ENCODE results near the gene FAM184A.

DNA sequence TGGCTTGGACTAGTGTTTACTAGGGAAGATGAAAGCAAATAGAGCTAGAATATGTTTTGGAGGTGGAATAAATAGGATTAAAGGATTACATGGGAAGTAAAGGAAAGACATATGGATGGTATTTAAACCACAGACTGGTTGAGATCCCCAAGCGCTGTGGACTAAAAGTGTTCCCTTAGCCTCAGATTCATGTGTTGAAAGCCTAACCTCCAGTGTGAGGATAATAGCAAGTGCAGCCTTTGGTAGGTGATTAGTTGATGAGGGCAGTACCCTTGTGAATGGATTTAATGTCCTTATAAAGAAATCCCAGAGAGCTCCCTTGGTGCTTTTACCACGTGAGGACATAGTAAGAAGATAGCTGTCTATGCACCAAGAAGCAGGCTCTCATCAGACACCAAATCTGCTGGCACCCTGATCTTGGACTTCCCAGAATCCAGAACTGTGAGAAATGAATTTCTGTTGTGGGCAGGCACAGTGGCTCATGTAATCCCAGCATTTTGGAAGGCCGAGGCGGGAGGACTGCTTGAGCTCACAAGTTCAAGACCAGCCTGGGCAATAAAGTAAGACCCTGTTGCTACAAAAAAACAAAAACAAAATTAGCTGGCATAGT lies 86.2 kb downstream of the FAM184A start:
- TF ChIP-seq, protein P1, sequence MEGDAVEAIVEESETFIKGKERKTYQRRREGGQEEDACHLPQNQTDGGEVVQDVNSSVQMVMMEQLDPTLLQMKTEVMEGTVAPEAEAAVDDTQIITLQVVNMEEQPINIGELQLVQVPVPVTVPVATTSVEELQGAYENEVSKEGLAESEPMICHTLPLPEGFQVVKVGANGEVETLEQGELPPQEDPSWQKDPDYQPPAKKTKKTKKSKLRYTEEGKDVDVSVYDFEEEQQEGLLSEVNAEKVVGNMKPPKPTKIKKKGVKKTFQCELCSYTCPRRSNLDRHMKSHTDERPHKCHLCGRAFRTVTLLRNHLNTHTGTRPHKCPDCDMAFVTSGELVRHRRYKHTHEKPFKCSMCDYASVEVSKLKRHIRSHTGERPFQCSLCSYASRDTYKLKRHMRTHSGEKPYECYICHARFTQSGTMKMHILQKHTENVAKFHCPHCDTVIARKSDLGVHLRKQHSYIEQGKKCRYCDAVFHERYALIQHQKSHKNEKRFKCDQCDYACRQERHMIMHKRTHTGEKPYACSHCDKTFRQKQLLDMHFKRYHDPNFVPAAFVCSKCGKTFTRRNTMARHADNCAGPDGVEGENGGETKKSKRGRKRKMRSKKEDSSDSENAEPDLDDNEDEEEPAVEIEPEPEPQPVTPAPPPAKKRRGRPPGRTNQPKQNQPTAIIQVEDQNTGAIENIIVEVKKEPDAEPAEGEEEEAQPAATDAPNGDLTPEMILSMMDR (IDR thresholded peaks at IDR 0.05) = no peak
- TF ChIP-seq POLR2AphosphoS5 (IDR thresholded peaks at IDR 0.05; ENCODE audit: low read depth, low read length) = no peak
